ENCODE results near the gene CPOX.

The CPOX gene

DNA sequence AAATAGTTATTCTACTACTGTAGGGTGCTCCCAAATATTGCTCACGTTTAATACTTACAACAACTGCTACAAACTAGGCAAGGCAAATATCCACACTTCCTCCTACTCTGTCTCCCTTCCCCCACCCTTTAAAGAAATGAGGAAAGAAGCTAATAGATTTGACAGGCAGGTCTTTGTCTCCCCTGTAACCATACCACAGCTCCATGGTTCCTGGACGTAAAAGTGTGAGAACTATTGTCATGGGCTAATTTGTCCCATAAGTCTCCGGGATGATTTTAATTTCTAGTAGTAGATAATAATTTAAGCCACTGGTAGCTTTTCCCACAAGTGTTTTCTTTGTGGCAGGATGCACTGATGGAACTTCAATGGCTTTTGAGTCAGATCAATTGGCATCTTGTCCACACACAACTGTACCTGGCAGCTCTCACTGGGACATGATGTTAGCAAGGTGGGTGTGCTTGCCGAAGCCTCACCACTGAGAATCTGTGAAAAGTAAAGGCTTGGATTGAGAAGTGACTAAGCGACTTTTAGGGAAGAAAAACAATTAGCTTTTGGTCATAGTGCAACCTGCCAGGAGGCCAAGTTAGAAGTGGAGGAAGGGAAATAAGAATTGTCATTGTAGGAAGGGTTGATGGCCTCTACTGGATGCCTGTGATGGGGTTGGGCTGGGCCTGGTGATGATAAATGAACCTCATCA, 1.4 kb upstream of the CPOX start:
- no peak for DNase-seq

DNA sequence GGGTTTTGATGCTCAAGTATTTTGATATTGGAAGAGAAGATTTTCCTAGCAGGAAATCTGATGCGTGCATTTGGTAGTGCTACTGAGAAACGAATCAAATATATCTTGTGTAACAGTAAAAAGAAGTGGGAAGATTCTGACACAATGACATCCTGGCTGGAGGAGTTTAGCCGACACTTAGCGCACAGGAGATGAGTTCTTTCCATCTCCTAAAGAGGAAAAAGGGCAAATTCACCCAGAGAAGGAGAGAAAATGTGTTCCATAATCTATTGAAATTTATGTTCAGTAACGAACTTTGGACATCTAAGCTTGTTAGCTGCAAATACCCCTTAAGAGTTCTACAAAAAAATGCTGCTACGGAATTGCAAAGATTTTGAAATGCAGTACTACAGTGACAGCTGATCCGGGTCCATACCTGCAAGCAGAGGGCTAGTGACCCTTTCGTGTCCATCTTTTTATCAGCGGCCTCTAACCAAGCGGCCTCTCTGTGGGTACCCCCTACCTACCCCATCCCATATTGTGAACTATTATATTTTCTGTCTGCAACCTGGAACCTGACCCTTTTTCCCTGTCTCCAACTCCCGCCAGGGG, 971 bp downstream of the CPOX start:
- DNase-seq: no peak

DNA sequence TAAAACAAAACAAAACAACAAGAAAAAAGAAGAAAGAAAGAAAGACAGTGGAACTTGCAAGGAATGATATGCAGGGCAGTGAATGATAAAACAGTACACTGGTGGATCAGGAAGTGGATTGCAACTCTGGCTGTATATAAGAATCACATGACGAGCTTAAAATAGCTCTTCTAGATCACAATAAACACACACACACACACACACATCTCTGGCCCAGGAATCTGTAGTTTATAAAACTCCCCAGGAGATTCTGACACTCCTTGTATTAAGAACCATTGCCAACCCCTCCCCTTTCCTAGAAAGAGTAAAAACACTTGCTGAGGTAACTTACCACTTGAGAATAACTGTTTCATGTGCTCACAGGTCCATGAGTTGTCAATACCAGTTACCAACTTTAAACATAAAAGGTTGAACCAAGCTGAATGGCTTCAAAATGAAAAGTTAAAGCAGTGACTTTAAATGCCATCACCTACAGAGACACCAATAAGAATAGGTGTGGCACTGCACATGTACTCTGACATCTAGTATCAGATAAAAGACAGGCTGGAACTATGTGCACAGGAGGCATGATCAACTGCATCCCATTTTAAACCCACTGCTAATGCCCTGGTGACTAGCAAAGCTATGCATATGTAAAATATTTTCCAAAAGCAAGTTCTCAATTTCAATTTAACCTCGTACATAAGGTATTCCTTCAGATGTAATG, 3.9 kb downstream of the CPOX start:
- DNase-seq: no peak

DNA sequence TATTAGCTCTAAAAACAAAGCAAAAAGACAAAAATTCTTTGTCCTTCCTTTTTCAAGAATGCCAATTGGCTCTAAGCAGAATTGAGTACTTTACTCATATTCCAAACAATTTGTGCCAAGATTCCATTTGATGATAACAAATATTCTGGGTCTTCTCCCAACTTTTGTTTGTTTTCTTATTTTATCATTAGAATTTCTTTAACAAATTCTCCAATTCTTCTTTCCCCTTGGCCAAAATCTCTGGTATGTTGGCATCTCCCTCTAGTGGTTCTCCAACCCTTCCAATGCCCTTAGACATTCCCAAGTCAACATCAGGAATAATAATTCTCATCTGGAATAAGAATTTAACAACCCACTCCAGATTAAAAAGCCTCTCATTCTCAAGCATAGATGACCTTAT, 5.3 kb downstream of the CPOX start:
- DNase-seq: no peak

DNA sequence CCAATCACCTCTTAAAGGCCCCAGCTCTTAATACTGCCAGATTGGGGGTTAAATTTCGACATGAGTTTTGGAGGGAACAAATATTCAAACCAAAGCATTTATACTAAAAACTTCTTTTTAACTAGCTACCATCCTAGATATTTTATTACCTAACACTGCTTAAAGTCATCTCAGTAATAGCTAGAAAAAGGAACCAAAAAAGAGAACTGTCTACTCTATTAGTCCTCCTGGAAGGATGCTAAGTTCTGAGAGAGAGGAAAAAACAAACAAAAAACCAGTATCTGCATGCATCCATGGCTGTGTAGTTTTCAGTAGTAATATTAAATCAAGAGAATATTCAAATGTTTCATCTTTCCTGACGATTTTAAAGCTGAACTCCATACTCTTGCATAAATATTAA, 5.8 kb downstream of the CPOX start:
- no peak for DNase-seq

DNA sequence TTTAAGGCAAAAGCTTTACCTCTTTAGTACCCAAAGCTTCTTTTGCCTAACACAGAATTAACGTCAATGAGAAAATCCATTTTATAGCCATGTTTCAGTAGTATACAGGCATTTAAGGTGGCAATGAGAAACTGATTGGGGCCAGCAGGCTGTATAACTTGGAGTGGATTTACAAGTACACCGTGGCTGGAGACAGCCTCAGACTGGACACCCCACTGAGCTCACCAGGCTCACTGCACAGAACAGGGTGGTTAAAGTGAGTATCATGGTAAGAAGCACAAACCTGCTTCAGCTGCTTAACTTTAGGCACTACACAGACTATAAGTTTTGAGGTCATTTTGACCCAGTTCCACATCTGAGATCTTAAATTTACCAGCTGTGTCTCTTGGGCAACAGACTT, 8.9 kb downstream of the CPOX start:
- DNase-seq: no peak

DNA sequence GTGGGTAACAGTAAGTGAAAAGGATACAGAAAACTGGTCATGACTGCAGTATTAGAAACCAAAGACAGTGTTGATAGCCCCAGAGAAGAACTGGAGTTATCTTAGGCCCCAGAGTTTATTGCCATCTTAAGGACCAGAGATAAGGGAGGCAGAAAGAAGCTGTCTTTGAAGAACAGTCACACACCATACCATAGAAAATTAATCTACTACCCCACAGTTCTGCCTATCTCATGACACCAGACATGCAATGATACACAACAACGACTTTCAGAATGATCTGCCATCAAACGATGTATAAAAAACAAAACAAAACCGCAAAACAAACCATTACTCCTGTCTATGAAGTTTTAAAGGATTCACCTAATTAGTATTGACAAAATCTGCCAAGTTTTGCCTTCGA, 9.6 kb downstream of the CPOX start:
- DNase-seq: no peak

DNA sequence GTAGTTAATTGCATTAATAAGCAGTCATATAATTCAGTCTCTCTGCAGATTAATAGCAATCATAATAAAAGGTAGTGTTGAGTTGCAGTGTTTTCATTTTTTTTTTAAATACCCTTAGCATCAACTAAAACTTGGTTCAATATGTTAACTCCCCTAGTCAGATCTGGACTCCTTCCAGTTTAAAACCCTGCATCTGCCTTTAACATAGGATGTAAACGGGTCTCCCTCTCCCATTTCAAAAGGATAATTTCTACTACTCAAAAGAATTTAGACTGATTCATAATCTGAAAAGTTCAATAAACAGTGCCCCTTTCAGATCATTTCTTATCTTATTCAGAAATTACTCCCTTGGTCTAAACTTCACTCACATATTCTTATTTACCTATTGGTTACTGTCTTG, 11.4 kb downstream of the CPOX start:
- no peak for DNase-seq

DNA sequence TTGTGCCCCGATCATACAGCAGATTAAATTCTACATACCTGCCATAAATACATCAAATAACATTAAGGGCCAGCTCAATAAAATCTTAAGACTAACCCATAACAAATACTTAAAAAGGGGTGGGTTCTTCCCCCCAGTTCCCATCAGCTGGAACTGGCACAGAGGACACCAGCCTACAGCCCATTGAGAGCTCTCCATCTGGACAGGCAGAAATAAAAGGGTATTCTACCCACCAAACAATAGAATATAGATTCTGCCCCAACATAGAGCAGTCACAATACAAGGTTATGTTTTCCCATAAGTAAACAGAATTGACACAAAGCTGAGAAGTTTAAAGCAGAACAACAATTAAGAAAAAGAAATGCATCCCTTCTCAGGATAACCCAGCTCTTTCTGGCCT, 11.9 kb downstream of the CPOX start:
- no peak for DNase-seq

DNA sequence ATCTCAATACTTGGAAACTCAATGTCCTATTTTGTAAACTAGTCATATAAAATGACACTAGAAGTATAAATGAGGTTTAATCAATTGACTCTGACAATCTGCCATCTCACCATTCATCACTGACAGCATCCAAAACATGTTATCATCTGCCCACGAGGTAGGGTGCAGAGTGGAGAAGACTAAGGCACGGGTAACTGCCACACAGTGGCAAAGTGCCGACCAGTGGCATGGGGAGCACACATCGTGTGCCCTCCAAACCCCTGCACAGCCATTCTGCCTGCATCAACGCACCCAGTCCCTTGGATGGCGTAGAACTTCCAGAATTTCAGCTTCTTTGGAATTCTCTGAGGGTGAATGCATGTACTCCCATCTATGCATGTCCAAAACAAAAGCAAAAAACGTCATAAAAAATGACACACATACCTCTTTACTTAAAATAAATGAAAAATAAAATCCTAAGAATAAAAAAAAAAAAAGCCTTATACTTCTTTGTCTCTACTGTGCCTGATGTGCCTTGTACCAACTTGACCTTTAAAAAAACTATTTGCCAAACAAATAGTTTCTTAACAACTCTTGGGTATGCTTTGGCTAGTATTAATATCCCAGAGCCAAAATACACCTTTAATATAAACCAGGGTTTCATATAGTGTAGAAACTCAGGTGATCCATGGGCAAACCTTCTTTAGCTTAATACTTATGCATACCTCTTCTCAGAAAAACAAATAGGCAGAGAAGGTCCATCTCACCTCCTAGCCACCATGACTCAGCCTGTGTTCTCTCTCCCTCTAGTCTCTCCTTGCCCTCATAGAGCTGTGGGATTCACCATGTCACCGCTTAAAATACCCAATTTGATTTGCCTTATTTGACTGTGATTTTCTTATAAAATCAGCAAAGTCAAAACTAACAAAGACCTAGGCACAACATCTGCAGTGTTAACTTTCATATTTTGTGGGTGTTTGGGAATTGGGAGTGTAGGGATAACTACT, 12.7 kb downstream of the CPOX start:
- DNase-seq: no peak

DNA sequence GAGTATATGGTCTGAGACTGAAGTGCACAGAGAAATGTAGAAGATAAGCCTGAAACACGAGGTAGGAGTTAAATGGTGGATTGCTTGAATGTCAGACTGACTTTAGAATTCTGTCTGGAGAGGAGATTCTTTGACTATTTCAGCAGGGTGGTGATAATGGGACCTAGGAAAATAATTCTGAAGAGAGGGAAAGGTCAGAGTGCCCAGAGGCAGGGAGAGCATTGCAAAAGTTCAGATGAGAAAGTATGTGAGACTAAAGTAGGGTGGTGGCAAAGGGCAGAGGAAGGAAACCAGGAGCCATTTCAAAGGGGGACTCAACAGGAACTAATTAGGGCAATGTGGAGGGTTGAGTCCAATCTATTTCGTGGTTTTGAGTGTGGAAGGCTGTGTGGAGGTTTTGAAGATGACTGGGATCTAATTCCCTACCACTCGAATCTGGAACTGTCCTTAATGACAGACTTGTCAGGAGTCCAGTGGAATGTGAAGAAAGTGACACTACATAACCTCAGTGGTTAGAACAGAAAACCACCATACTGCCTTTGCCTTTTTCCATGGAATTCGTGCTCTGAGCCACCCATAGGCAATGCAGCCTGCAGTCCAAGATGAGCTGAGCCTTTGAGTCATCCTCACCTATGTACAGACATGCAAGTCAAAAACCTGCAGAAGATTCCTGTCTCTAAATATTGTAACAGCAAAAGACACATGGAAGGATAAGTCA, 16.1 kb downstream of the CPOX start:
- DNase-seq: no peak

DNA sequence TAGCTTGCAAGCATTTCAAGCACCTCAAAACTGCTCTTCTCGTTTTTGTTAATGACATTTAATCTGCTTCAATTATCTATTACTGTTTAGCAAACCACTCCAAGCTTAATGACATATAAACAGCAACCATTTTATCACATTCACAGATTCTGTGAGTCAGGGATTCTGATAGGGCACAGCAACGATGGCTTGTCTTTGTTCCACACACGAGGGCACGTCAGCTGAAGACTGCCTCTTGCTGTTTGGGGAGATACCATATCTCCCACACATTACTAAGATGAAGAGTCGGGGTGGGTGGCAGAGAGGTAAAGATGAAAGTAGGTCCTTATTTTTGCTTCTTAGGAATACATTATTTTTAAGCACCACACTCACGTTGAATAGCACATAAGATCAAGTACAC, 19.3 kb downstream of the CPOX start:
- no peak for DNase-seq

DNA sequence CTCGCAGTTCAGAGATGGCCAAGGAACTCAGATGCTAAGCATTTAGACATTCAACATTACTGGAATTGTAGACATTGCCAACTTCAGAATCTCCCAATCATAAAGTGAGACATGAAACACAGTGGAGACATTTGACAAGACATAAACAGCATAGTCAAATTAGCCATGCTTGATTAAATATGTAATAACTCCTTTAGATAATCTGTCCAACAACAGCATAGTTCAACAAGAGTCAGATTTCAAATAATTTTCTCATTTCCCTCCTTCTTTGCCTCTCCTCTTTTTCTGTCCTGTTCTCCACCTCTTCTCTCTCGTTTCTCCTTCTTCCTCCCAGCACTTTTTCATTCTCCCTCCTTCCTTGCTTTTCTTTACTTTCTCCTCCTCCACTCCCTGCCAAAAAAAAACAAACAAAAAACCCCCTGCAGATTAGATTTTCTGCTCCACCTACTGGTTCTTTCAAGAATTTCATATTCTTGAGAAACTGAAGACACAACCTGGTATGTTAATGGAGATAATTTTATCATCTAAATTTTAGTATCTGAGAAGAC, 20.2 kb downstream of the CPOX start:
- DNase-seq: no peak

DNA sequence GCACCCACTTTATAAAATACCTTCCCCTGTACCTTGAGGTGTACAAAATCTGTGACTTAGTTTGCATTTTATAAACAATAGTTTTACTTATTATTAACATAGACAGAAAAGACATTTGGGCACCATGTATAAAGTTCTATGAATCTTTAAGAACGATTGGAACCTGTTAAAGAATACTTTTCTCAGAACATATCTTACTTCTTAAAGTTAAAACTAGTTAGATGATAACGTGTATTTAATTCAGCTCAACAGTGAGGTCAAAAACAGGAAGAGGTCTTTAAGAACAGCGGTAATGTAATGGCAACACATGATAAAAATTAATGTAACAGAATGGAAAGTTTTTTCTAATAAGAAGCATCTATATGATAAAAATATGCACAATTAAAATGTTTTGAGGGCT, 25.0 kb downstream of the CPOX start:
- DNase-seq: no peak

DNA sequence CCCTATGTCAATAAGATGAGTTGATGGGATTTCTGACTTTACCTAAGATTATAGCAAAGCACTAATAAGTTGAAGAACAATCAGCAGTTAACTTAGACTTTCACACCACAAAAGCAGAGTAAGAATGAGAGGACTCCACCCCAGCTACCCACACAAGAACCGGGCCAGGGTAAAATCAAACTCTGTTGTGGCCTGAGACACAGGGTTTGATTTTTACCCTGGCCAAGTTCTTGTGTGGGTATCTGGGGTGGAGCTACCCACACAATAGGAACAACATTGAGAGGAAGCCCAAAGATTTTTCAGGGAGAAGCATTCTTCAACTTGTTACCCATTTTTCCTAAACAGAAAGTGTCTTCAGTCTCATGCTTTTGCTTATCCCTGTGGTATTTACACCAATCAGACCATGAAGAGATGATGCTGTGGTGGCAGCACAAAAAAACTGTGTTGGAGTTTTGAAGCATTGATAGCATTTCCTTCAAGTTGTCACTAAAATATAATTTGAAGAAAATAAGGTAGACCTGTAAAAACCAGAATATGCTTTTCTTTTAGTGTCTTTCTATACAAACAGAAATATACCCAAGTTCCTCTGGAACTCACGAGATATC, 25.6 kb downstream of the CPOX start:
- DNase-seq: no peak

DNA sequence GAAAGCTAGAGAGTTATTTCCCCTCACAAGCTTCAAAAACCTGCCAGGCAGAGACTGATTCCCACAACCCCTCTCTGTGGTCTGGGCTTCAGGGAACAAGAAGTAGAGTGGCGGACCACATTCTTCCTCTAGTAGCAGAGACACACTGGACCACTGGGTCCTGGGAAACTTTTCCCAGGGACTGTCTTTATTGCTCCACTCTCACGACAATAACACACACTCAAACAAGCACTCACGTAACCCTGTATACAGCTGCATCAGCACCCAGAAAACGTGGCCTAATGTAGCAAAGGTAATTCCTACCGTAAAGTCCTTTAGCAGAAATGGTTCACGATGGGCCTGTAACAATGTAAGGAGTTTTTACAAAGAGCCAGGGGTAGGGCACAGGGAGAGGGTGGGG, 27.6 kb downstream of the CPOX start:
- no peak for DNase-seq

DNA sequence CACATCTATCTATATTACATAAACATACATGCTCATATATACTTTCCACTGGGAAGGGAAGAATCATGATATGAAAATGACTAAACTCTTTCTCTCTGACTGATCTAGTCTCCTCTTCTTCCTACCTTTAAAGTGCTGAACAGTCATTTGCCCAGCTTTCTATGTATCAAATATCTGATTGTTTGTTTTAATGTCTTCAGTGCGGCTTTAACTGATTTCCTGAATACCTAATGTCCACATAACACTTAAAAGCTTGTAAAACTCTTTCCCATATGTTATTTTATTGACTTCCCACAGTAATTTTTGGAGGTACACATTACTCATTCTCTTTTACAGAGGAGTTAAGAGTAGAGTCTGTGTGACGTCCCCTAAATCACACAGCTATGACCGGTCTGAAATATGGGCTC, 28.2 kb downstream of the CPOX start:
- no peak for DNase-seq

DNA sequence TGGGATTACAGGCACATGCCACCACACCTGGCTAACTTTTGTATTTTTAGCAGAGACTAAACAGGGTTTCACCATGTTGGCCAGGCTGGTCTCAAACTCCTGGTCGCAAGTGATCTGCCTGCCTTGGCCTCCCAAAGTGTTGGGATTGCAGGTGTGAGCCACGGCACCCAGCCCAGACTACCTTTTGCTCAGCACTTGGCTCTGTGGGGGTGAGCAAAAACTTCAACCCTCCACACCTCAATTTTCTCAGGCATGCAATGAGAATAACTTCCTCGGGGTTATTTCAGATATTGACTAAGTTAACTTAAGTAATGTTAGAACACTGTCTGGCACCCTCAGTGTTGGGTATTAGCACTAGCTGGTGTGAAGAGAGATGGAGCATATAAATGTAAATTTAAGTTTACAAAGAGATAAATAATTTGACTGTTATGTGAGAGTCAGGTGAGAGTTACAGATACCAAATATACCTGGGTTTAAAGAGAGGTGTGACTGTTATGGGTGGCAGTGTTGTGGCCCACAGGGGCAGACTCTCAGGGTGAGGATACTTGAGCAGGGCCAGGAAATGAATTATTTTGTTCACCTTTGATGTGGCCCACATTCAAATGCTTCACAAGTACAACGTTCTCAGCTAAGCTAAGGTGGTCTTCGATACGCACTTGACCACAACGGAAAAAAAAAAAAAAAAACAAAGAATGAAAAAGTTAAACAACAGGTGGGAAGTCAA, 29.0 kb downstream of the CPOX start:
- DNase-seq: no peak

DNA sequence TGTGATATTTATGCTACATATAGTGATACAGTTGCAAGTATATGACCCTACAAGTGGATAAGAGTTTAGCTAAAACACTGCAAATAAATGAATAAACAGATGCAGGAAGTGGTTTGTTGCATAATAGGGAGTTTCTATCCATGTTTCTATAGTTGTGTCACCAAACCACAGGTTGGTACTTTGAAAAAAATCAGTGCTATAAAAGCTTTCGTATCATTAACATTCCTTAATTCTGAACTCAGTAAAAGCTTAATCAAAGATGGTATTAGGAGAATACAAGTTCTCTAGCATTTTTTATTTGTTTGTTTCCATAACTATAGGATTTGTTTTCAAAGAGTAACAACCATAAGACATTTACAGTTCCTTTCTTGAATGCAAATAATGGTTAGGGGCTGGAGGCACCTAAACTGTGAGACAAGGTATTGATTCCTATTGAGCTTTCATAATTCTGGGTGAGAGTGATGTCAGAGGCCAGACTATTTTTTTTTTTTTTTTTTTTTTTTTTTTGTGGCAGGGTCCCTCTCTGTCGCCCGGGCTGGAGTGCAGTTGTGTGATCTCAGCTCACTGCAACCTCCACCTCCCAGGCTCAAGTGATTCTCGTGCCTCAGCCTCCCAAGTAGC, 29.6 kb downstream of the CPOX start:
- DNase-seq: no peak

DNA sequence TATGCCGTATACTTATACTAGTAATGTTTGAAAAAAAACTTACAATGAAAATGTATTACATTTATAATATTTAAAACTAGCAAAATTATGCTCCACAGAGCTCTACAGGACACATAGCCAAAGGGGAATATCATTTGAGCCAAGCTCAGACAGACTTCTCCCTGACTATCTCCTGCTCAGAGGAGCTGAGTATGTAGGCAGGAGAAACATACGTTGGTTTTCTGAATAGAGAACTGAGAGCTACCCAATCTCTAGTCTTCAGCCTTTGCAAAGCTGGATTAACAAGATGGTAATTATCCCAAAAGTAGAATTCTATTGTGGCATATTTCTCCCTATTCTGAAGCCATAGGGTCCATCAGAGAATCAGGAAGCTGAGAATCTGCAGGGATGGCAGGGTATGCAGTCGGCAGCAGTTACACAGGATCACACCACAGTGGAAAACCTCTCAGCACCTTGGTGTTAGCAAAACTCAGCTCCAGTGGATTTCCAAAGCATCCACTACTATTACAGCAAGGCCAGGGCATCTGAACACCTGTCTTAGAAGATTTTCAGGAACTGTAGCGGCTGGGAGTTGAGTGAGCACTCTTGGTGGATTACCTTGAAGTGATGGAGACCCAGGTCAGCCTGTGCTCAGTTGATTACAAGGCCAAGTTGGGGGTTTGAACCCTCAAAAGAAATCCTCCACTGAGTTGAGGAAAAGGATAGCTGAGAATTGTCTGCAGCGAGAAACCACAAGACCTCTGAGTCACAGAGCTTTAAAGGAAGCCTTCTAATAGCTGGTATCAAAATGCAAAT, 31.5 kb downstream of the CPOX start:
- DNase-seq: no peak
